Epithelial cell of proximal tubule (primary cell): ENCODE data around the gene MRGPRX3. TPM values are rescaled to one million over a fixed set of nuclear protein-coding genes. Genes with fewer than 3 reads are reported as not detected.
A peak's percentile ranks its signal among the peaks of the same experiment; 100 is the strongest.

ENCODE experiments used
- DNase-seq: peaks from one replicate; pipeline ENCODE4 v3.0.0-alpha.2; 2011; ENCODE audit warnings: low read depth
- H3K4me3 ChIP-seq: 2 replicates; pipeline ENCODE4 v1.5.1; 2011; ENCODE audit warnings: low read depth, mild to moderate bottlenecking, low read length
- total RNA-seq: library from RNA; depleted of rRNA; stranded (reverse); fragments of >200 nt; gene quantifications from 2 replicates; pipeline ENCODE4 v1.2.3, GENCODE V29; 2015
- TF ChIP-seq, protein P1 (sequence below): conservative IDR thresholded peaks from 2 replicates; pipeline ENCODE4 v1.5.1; 2012; ENCODE audit warnings: low read depth, mild to moderate bottlenecking, low read length

Gene MRGPRX3
- total RNA-seq, 1 donor from 2014 or later, result not detected

DNA sequence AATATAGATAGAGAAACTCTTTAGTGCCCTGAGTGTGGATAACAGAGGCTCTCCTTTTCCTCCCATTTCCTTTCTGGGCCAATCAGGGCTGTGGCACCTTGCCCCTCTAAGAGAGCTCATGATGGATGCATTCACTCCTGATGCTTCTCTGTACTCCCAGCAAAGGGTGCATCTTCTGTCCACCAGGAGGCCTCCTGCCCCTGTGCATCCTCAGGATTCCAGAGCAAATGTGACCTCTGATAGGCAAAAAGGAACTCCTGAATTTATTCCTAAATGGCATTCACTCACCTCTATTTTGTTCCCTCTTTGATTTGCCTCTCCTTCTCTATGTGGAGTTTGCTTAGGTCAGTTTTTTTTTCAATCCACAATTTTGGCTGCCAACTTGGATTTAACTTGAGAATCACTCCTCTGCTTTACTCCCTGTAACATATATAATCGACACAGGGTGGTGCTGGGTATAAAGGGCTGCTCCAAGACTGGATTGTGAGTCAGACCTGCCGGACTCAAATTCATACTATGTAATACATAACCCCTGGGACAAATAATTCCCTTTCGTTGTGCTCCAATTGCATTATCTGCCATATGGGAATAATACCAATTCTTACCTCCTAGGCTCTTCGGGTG is 39.1 kb downstream of the MRGPRX3 start:
- TF ChIP-seq, protein P1, sequence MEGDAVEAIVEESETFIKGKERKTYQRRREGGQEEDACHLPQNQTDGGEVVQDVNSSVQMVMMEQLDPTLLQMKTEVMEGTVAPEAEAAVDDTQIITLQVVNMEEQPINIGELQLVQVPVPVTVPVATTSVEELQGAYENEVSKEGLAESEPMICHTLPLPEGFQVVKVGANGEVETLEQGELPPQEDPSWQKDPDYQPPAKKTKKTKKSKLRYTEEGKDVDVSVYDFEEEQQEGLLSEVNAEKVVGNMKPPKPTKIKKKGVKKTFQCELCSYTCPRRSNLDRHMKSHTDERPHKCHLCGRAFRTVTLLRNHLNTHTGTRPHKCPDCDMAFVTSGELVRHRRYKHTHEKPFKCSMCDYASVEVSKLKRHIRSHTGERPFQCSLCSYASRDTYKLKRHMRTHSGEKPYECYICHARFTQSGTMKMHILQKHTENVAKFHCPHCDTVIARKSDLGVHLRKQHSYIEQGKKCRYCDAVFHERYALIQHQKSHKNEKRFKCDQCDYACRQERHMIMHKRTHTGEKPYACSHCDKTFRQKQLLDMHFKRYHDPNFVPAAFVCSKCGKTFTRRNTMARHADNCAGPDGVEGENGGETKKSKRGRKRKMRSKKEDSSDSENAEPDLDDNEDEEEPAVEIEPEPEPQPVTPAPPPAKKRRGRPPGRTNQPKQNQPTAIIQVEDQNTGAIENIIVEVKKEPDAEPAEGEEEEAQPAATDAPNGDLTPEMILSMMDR, result peak; percentile 84
- no peak for DNase-seq
- H3K4me3 ChIP-seq, result no peak overlapping the region

DNA sequence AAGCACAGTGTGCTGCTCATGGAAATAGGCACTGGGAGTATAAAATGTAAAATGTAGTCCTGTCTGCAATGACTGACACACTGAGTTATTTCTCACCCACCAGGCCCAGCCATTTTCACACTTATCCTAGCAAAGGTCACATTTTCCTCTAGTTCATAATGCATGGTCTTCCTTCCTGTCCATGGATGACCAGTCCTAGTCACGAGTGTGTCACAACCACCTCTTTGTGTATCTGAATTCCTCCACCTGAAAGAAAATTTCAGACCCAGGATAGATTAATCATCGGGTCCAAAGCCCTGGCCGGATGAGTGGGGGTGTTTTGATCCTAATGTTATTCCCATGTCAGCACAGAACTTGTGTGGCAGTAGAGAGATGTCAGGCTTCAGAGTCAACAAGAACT is 40.3 kb downstream of the MRGPRX3 start, which contains the start of gene MRGPRX4:
TSS of gene MRGPRX4 (plus strand) at position 172 of the 400 bp plus-strand sequence. CDS start 420 bp downstream, outside the sequence.
- H3K4me3 ChIP-seq, result no peak within 1 kb of the TSS
- TF ChIP-seq, protein P1, result no peak
- no peak for DNase-seq

DNA sequence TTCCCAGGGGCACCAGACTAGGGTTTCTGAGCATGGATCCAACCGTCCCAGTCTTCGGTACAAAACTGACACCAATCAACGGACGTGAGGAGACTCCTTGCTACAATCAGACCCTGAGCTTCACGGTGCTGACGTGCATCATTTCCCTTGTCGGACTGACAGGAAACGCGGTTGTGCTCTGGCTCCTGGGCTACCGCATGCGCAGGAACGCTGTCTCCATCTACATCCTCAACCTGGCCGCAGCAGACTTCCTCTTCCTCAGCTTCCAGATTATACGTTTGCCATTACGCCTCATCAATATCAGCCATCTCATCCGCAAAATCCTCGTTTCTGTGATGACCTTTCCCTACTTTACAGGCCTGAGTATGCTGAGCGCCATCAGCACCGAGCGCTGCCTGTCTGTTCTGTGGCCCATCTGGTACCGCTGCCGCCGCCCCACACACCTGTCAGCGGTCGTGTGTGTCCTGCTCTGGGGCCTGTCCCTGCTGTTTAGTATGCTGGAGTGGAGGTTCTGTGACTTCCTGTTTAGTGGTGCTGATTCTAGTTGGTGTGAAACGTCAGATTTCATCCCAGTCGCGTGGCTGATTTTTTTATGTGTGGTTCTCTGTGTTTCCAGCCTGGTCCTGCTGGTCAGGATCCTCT is 41.0 kb downstream of the MRGPRX3 start:
- no peak overlapping the region for H3K4me3 ChIP-seq
- TF ChIP-seq, protein P1, result no peak
- DNase-seq, result no peak

Other genes with a start within 250 kb of the MRGPRX3 start
- gene SERGEF, start 119.5 kb upstream of the MRGPRX3 start, total RNA-seq, result 22.4 and 30.6 TPM in 2 replicates
- gene TPH1, start 86.3 kb upstream of the MRGPRX3 start, total RNA-seq, result 0.07 TPM in 1 of 2 replicates, not detected in the other
- 22.8 and 36.5 TPM in 2 replicates for gene SAAL1, start 26.5 kb upstream of the MRGPRX3 start, total RNA-seq
- not detected in 2 replicates for gene MRGPRX4, start 40.3 kb downstream of the MRGPRX3 start, total RNA-seq
- gene SAA4, start 104.2 kb downstream of the MRGPRX3 start, total RNA-seq, result 0.22 and 2.8 TPM in 2 replicates
- gene SAA2, start 116.1 kb downstream of the MRGPRX3 start, total RNA-seq, result 15.2 and 63.5 TPM in 2 replicates
- 46.7 and 69.7 TPM in 2 replicates for gene SAA1, start 133.7 kb downstream of the MRGPRX3 start, total RNA-seq
- gene HPS5, start 189.6 kb downstream of the MRGPRX3 start, total RNA-seq, result 11.5 and 16.9 TPM in 2 replicates
- gene GTF2H1, start 190.0 kb downstream of the MRGPRX3 start, total RNA-seq, result 30.8 and 47.9 TPM in 2 replicates